ENCODE measurements around the gene A2M.

DNA sequence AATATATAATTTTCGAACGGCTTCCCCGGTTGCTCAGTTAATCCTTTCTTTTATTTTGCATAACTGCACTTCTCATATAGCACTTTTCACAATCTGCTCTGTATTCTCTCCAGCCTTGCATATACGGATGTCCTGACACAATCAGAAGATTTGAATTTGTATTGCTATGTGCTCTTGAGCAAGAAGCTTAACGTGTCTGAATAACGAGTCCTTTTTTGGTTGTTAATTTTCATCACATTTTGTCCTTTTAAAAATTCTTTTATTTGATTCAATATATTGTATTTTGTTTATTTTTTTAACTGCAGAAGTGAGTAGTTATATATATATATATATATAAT, 17.6 kb downstream of the A2M start:
- TF ChIP-seq ZNF232 (CRISPR knock-in tag; IDR thresholded peaks at IDR 0.05), result no peak
- TF ChIP-seq, protein P1, sequence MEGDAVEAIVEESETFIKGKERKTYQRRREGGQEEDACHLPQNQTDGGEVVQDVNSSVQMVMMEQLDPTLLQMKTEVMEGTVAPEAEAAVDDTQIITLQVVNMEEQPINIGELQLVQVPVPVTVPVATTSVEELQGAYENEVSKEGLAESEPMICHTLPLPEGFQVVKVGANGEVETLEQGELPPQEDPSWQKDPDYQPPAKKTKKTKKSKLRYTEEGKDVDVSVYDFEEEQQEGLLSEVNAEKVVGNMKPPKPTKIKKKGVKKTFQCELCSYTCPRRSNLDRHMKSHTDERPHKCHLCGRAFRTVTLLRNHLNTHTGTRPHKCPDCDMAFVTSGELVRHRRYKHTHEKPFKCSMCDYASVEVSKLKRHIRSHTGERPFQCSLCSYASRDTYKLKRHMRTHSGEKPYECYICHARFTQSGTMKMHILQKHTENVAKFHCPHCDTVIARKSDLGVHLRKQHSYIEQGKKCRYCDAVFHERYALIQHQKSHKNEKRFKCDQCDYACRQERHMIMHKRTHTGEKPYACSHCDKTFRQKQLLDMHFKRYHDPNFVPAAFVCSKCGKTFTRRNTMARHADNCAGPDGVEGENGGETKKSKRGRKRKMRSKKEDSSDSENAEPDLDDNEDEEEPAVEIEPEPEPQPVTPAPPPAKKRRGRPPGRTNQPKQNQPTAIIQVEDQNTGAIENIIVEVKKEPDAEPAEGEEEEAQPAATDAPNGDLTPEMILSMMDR (IDR thresholded peaks at IDR 0.05), result no peak
- TF ChIP-seq, protein P2, sequence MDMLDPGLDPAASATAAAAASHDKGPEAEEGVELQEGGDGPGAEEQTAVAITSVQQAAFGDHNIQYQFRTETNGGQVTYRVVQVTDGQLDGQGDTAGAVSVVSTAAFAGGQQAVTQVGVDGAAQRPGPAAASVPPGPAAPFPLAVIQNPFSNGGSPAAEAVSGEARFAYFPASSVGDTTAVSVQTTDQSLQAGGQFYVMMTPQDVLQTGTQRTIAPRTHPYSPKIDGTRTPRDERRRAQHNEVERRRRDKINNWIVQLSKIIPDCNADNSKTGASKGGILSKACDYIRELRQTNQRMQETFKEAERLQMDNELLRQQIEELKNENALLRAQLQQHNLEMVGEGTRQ (CRISPR knock-in tag; IDR thresholded peaks at IDR 0.05), result no peak
- TF ChIP-seq, protein P3, sequence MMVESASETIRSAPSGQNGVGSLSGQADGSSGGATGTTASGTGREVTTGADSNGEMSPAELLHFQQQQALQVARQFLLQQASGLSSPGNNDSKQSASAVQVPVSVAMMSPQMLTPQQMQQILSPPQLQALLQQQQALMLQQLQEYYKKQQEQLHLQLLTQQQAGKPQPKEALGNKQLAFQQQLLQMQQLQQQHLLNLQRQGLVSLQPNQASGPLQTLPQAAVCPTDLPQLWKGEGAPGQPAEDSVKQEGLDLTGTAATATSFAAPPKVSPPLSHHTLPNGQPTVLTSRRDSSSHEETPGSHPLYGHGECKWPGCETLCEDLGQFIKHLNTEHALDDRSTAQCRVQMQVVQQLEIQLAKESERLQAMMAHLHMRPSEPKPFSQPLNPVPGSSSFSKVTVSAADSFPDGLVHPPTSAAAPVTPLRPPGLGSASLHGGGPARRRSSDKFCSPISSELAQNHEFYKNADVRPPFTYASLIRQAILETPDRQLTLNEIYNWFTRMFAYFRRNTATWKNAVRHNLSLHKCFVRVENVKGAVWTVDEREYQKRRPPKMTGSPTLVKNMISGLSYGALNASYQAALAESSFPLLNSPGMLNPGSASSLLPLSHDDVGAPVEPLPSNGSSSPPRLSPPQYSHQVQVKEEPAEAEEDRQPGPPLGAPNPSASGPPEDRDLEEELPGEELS (CRISPR knock-in tag; IDR thresholded peaks at IDR 0.05), result no peak
- TF ChIP-seq CREM (CRISPR knock-in tag; IDR thresholded peaks at IDR 0.05), result no peak
- TF ChIP-seq, protein P4, sequence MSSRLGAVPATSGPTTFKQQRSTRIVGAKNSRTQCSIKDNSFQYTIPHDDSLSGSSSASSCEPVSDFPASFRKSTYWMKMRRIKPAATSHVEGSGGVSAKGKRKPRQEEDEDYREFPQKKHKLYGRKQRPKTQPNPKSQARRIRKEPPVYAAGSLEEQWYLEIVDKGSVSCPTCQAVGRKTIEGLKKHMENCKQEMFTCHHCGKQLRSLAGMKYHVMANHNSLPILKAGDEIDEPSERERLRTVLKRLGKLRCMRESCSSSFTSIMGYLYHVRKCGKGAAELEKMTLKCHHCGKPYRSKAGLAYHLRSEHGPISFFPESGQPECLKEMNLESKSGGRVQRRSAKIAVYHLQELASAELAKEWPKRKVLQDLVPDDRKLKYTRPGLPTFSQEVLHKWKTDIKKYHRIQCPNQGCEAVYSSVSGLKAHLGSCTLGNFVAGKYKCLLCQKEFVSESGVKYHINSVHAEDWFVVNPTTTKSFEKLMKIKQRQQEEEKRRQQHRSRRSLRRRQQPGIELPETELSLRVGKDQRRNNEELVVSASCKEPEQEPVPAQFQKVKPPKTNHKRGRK (CRISPR knock-in tag; IDR thresholded peaks at IDR 0.05; ENCODE audit: borderline replicate concordance), result no peak
- TF ChIP-seq TCF7 (CRISPR knock-in tag; IDR thresholded peaks at IDR 0.05; ENCODE audit: low read depth), result no peak
- TF ChIP-seq NR1H2 (CRISPR knock-in tag; IDR thresholded peaks at IDR 0.05), result no peak
- TF ChIP-seq ZNF416 (CRISPR knock-in tag; IDR thresholded peaks at IDR 0.05), result no peak
- TF ChIP-seq, protein P5, sequence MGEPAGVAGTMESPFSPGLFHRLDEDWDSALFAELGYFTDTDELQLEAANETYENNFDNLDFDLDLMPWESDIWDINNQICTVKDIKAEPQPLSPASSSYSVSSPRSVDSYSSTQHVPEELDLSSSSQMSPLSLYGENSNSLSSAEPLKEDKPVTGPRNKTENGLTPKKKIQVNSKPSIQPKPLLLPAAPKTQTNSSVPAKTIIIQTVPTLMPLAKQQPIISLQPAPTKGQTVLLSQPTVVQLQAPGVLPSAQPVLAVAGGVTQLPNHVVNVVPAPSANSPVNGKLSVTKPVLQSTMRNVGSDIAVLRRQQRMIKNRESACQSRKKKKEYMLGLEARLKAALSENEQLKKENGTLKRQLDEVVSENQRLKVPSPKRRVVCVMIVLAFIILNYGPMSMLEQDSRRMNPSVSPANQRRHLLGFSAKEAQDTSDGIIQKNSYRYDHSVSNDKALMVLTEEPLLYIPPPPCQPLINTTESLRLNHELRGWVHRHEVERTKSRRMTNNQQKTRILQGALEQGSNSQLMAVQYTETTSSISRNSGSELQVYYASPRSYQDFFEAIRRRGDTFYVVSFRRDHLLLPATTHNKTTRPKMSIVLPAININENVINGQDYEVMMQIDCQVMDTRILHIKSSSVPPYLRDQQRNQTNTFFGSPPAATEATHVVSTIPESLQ (CRISPR knock-in tag; IDR thresholded peaks at IDR 0.05), result no peak
- TF ChIP-seq PRRX2 (CRISPR knock-in tag; IDR thresholded peaks at IDR 0.05), result no peak
- TF ChIP-seq ESRRA (CRISPR knock-in tag; IDR thresholded peaks at IDR 0.05; ENCODE audit: borderline replicate concordance), result no peak
- no peak for TF ChIP-seq MYBL2 (CRISPR knock-in tag; IDR thresholded peaks at IDR 0.05)

Data from WTC11 (cell line).